ENCODE results near the gene LIMS1. TPM values are rescaled to one million over a fixed set of nuclear protein-coding genes. Genes with fewer than 3 reads are reported as not detected.

LIMS1 gene
- total and polyA plus RNA-seq, 2 experiments from 2014 or later: 28.6 to 36.9 TPM

DNA sequence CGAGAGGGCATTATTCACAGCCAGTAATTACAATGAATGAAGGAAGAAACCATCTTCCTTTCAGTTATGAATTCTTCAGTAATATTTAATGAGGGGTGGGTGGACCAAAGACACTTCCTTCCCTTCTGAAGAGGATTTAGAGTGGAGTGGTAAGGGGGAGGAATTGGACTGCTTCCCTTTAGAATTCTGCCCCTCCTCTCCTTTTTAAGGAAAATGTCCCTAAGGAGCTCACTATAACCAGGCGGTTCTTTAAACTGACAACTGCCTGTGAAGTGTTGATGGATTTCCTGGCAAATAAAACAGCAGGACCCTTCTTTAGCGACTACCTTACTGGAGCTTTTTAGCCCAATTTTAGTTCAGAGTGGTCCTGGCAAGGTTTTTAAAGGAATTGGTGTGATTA is 86.4 kb downstream of the LIMS1 start:
- peaks cover 7% of the 10 kb centered on the region for H3K27me3 Mint-ChIP-seq (ENCODE audit: insufficient read depth, low read depth, poor library complexity)
- no peaks in the 10 kb centered on the region for H3K36me3 Mint-ChIP-seq (ENCODE audit: low read depth)
- H3K9me3 Mint-ChIP-seq: no peaks in the 10 kb centered on the region
- no peaks in the 10 kb centered on the region for H3F3A ChIP-seq (replicated peaks; ENCODE audit: low read depth)
- H3K9me2 ChIP-seq (ENCODE audit: insufficient read depth): no peaks in the 10 kb centered on the region
- H3K4me3 Mint-ChIP-seq: peak overlapping the region; percentile 75; the same call in 2 of the 3 replicates
- DNase-seq (ENCODE audit: low spot score) (no peak), ATAC-seq (peak; percentile 11; the same call in 2 of the 3 replicates)
- no peak for TF ChIP-seq ZNF114 (CRISPR knock-in tag; IDR thresholded peaks at IDR 0.05)
- TF ChIP-seq, protein P1, sequence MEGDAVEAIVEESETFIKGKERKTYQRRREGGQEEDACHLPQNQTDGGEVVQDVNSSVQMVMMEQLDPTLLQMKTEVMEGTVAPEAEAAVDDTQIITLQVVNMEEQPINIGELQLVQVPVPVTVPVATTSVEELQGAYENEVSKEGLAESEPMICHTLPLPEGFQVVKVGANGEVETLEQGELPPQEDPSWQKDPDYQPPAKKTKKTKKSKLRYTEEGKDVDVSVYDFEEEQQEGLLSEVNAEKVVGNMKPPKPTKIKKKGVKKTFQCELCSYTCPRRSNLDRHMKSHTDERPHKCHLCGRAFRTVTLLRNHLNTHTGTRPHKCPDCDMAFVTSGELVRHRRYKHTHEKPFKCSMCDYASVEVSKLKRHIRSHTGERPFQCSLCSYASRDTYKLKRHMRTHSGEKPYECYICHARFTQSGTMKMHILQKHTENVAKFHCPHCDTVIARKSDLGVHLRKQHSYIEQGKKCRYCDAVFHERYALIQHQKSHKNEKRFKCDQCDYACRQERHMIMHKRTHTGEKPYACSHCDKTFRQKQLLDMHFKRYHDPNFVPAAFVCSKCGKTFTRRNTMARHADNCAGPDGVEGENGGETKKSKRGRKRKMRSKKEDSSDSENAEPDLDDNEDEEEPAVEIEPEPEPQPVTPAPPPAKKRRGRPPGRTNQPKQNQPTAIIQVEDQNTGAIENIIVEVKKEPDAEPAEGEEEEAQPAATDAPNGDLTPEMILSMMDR (conservative IDR thresholded peaks at IDR 0.05; ENCODE audit: low read depth in 2 of 2): no peak
- no peak for TF ChIP-seq STAT1 (IDR thresholded peaks at IDR 0.05; ENCODE audit: unreplicated experiment)
- TF ChIP-seq CREB1 (CRISPR knock-in tag; IDR thresholded peaks at IDR 0.05; ENCODE audit: low read depth): no peak
- no peak for TF ChIP-seq EZH2 (IDR thresholded peaks at IDR 0.05; ENCODE audit: low read depth, unreplicated experiment)
- TF ChIP-seq JUNB (IDR thresholded peaks at IDR 0.05; ENCODE audit: unreplicated experiment): no peak
- TF ChIP-seq, protein P2, sequence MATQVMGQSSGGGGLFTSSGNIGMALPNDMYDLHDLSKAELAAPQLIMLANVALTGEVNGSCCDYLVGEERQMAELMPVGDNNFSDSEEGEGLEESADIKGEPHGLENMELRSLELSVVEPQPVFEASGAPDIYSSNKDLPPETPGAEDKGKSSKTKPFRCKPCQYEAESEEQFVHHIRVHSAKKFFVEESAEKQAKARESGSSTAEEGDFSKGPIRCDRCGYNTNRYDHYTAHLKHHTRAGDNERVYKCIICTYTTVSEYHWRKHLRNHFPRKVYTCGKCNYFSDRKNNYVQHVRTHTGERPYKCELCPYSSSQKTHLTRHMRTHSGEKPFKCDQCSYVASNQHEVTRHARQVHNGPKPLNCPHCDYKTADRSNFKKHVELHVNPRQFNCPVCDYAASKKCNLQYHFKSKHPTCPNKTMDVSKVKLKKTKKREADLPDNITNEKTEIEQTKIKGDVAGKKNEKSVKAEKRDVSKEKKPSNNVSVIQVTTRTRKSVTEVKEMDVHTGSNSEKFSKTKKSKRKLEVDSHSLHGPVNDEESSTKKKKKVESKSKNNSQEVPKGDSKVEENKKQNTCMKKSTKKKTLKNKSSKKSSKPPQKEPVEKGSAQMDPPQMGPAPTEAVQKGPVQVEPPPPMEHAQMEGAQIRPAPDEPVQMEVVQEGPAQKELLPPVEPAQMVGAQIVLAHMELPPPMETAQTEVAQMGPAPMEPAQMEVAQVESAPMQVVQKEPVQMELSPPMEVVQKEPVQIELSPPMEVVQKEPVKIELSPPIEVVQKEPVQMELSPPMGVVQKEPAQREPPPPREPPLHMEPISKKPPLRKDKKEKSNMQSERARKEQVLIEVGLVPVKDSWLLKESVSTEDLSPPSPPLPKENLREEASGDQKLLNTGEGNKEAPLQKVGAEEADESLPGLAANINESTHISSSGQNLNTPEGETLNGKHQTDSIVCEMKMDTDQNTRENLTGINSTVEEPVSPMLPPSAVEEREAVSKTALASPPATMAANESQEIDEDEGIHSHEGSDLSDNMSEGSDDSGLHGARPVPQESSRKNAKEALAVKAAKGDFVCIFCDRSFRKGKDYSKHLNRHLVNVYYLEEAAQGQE (IDR thresholded peaks at IDR 0.05; ENCODE audit: unreplicated experiment): no peak
- TF ChIP-seq NANOG (IDR thresholded peaks at IDR 0.05; ENCODE audit: borderline replicate concordance): no peak
- TF ChIP-seq, protein P3, sequence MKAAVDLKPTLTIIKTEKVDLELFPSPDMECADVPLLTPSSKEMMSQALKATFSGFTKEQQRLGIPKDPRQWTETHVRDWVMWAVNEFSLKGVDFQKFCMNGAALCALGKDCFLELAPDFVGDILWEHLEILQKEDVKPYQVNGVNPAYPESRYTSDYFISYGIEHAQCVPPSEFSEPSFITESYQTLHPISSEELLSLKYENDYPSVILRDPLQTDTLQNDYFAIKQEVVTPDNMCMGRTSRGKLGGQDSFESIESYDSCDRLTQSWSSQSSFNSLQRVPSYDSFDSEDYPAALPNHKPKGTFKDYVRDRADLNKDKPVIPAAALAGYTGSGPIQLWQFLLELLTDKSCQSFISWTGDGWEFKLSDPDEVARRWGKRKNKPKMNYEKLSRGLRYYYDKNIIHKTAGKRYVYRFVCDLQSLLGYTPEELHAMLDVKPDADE (IDR thresholded peaks at IDR 0.05): no peak
- TF ChIP-seq POLR2AphosphoS5 (IDR thresholded peaks at IDR 0.05; ENCODE audit: low read depth): no peak
- TF ChIP-seq, protein P4, sequence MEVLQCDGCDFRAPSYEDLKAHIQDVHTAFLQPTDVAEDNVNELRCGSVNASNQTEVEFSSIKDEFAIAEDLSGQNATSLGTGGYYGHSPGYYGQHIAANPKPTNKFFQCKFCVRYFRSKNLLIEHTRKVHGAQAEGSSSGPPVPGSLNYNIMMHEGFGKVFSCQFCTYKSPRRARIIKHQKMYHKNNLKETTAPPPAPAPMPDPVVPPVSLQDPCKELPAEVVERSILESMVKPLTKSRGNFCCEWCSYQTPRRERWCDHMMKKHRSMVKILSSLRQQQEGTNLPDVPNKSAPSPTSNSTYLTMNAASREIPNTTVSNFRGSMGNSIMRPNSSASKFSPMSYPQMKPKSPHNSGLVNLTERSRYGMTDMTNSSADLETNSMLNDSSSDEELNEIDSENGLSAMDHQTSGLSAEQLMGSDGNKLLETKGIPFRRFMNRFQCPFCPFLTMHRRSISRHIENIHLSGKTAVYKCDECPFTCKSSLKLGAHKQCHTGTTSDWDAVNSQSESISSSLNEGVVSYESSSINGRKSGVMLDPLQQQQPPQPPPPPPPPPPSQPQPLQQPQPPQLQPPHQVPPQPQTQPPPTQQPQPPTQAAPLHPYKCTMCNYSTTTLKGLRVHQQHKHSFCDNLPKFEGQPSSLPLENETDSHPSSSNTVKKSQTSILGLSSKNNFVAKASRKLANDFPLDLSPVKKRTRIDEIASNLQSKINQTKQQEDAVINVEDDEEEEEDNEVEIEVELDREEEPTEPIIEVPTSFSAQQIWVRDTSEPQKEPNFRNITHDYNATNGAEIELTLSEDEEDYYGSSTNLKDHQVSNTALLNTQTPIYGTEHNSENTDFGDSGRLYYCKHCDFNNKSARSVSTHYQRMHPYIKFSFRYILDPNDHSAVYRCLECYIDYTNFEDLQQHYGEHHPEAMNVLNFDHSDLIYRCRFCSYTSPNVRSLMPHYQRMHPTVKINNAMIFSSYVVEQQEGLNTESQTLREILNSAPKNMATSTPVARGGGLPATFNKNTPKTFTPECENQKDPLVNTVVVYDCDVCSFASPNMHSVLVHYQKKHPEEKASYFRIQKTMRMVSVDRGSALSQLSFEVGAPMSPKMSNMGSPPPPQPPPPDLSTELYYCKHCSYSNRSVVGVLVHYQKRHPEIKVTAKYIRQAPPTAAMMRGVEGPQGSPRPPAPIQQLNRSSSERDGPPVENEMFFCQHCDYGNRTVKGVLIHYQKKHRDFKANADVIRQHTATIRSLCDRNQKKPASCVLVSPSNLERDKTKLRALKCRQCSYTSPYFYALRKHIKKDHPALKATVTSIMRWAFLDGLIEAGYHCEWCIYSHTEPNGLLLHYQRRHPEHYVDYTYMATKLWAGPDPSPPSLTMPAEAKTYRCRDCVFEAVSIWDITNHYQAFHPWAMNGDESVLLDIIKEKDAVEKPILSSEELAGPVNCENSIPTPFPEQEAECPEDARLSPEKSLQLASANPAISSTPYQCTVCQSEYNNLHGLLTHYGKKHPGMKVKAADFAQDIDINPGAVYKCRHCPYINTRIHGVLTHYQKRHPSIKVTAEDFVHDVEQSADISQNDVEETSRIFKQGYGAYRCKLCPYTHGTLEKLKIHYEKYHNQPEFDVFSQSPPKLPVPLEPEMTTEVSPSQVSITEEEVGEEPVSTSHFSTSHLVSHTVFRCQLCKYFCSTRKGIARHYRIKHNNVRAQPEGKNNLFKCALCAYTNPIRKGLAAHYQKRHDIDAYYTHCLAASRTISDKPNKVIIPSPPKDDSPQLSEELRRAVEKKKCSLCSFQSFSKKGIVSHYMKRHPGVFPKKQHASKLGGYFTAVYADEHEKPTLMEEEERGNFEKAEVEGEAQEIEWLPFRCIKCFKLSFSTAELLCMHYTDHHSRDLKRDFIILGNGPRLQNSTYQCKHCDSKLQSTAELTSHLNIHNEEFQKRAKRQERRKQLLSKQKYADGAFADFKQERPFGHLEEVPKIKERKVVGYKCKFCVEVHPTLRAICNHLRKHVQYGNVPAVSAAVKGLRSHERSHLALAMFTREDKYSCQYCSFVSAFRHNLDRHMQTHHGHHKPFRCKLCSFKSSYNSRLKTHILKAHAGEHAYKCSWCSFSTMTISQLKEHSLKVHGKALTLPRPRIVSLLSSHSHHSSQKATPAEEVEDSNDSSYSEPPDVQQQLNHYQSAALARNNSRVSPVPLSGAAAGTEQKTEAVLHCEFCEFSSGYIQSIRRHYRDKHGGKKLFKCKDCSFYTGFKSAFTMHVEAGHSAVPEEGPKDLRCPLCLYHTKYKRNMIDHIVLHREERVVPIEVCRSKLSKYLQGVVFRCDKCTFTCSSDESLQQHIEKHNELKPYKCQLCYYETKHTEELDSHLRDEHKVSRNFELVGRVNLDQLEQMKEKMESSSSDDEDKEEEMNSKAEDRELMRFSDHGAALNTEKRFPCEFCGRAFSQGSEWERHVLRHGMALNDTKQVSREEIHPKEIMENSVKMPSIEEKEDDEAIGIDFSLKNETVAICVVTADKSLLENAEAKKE (CRISPR knock-in tag; IDR thresholded peaks at IDR 0.05): no peak
- no peak for TF ChIP-seq ZNF331 (CRISPR knock-in tag; IDR thresholded peaks at IDR 0.05; ENCODE audit: low read depth)
- TF ChIP-seq EZH2phosphoT487 (IDR thresholded peaks at IDR 0.05; ENCODE audit: unreplicated experiment): no peak
- peaks cover 59% of the 10 kb centered on the region for H3K4me1 Mint-ChIP-seq
- H3K27ac Mint-ChIP-seq: peak overlapping the region; percentile 95; the same call in 1 of the 2 replicates
- no peak overlapping the region for H2AFZ ChIP-seq
- H3K4me3 ChIP-seq: peak overlapping the region; percentile 9
- peaks cover 4% of the 10 kb centered on the region for H3K79me2 ChIP-seq (replicated peaks; ENCODE audit: insufficient read depth)
- peak overlapping the region; percentile 59 for H3K4me2 ChIP-seq
- H3K4me1 ChIP-seq (ENCODE audit: insufficient read depth): peaks cover 36% of the 10 kb centered on the region
- H4K20me1 ChIP-seq (replicated peaks; ENCODE audit: insufficient read depth): peaks cover 2% of the 10 kb centered on the region; the same call in 1 of the 2 replicates
- H3K27ac ChIP-seq (ENCODE audit: low read depth): peak overlapping the region; percentile 21
- no peaks in the 10 kb centered on the region for H3K27me3 ChIP-seq (ENCODE audit: insufficient read depth)
- no peaks in the 10 kb centered on the region for H3K36me3 ChIP-seq (ENCODE audit: insufficient read depth)

All from GM23338 (cell line).